Measurements from ENCODE around the gene MMP24OS.

DNA sequence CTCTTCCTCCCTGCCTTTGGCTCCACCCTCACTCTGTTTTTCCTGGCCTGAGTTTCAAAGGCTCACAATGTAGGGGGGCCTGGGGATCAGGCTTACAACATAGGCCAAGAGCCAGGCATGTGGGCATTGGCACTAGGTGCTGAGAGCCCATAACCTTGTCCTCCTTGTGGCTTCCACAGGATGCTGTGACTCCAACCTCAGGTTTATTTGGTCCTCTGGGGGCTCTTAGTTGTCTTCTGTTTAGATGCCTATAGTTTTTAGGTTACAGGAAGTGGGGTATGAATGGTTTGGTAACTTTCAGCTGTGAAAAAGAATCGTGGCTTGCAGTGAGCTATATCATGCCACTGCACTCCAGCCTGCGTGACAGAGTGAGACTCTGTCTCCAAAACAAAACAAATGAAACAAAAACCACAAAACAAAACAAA is 25.9 kb downstream of the MMP24OS start:
- TF ChIP-seq, protein P1, sequence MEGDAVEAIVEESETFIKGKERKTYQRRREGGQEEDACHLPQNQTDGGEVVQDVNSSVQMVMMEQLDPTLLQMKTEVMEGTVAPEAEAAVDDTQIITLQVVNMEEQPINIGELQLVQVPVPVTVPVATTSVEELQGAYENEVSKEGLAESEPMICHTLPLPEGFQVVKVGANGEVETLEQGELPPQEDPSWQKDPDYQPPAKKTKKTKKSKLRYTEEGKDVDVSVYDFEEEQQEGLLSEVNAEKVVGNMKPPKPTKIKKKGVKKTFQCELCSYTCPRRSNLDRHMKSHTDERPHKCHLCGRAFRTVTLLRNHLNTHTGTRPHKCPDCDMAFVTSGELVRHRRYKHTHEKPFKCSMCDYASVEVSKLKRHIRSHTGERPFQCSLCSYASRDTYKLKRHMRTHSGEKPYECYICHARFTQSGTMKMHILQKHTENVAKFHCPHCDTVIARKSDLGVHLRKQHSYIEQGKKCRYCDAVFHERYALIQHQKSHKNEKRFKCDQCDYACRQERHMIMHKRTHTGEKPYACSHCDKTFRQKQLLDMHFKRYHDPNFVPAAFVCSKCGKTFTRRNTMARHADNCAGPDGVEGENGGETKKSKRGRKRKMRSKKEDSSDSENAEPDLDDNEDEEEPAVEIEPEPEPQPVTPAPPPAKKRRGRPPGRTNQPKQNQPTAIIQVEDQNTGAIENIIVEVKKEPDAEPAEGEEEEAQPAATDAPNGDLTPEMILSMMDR (IDR thresholded peaks at IDR 0.05; ENCODE audit: insufficient read depth, low read length) = no peak
- TF ChIP-seq, protein P2, sequence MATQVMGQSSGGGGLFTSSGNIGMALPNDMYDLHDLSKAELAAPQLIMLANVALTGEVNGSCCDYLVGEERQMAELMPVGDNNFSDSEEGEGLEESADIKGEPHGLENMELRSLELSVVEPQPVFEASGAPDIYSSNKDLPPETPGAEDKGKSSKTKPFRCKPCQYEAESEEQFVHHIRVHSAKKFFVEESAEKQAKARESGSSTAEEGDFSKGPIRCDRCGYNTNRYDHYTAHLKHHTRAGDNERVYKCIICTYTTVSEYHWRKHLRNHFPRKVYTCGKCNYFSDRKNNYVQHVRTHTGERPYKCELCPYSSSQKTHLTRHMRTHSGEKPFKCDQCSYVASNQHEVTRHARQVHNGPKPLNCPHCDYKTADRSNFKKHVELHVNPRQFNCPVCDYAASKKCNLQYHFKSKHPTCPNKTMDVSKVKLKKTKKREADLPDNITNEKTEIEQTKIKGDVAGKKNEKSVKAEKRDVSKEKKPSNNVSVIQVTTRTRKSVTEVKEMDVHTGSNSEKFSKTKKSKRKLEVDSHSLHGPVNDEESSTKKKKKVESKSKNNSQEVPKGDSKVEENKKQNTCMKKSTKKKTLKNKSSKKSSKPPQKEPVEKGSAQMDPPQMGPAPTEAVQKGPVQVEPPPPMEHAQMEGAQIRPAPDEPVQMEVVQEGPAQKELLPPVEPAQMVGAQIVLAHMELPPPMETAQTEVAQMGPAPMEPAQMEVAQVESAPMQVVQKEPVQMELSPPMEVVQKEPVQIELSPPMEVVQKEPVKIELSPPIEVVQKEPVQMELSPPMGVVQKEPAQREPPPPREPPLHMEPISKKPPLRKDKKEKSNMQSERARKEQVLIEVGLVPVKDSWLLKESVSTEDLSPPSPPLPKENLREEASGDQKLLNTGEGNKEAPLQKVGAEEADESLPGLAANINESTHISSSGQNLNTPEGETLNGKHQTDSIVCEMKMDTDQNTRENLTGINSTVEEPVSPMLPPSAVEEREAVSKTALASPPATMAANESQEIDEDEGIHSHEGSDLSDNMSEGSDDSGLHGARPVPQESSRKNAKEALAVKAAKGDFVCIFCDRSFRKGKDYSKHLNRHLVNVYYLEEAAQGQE (IDR thresholded peaks at IDR 0.05; ENCODE audit: insufficient replicate concordance, low read depth) = no peak
